C4-2B (cell line): ENCODE measurements around the gene PTPRM.

Experiments
- CTCF ChIP-seq: fragments of 450-650 bp; conservative IDR thresholded peaks from 2 replicates; pipeline ENCODE4 v1.5.1; 2017; ENCODE audit warnings: mild to moderate bottlenecking
- ZFX ChIP-seq: fragments of 450-650 bp; IDR thresholded peaks from 2 replicates; pipeline ENCODE4 v1.6.1; 2017

- TF ChIP-seq CTCF = no peak
- no peak for TF ChIP-seq ZFX
These were observed 812.2 kb downstream of the PTPRM start for GRCh38 chr18:8379187-8379941.
